Measurements from ENCODE around the gene ZNF578. TPM values are rescaled to one million over a fixed set of nuclear protein-coding genes. Genes with fewer than 3 reads are reported as not detected.

Gene ZNF578
- total and polyA plus RNA-seq, 9 of the 15 experiments (the other 6 are each of a cell fraction or from before 2014, with no cell fraction given) = 0.05 to 0.29 (median 0.15) TPM

Other genes with a start within 250 kb of the ZNF578 start
Only the 7 nearest of the 9 such genes appear.
- 10.4 and 13.1 TPM in 2 replicates for gene ZNF480, start 156.4 kb upstream of the ZNF578 start, total RNA-seq (2014; rRNA removed)
- gene ZNF480, start 156.4 kb upstream of the ZNF578 start, total RNA-seq (2014; rRNA removed; fragmentation: Illumina TruSeq; extraction: Trizol) = 31.1 and 43.3 TPM in 2 replicates
- gene ZNF480, start 156.4 kb upstream of the ZNF578 start, total RNA-seq (2015; rRNA removed; fragmentation: Illumina TruSeq; extraction: Trizol) = 17.8 and 18.7 TPM in 2 replicates
- gene ZNF480, start 156.4 kb upstream of the ZNF578 start, total RNA-seq (2021) = 21.3 and 22.3 TPM in 2 replicates
- 8.1 and 19.5 TPM in 2 replicates for gene ZNF480, start 156.4 kb upstream of the ZNF578 start, polyA plus RNA-seq (2011; rRNA removed)
- 23.1 and 30.7 TPM in 2 replicates for gene ZNF480, start 156.4 kb upstream of the ZNF578 start, polyA plus RNA-seq (2014; fragmentation: Illumina TruSeq; extraction: Trizol)
- 10 to 100 TPM; 27.4 to 29.5 TPM for gene ZNF480, start 156.4 kb upstream of the ZNF578 start, polyA plus RNA-seq (2014; fragmentation: Nextera tagmentation; extraction: Ambion mirVana)
- gene ZNF480, start 156.4 kb upstream of the ZNF578 start, polyA plus RNA-seq (2014; rRNA removed) = 12.5 and 14.2 TPM in 2 replicates
- not detected in 2 replicates for gene ZNF610, start 117.3 kb upstream of the ZNF578 start, total RNA-seq (2014; rRNA removed)
- not detected in 2 replicates for gene ZNF610, start 117.3 kb upstream of the ZNF578 start, total RNA-seq (2014; rRNA removed; fragmentation: Illumina TruSeq; extraction: Trizol)
- gene ZNF610, start 117.3 kb upstream of the ZNF578 start, total RNA-seq (2015; rRNA removed; fragmentation: Illumina TruSeq; extraction: Trizol) = not detected in 2 replicates
- not detected in 2 replicates for gene ZNF610, start 117.3 kb upstream of the ZNF578 start, total RNA-seq (2021)
- gene ZNF610, start 117.3 kb upstream of the ZNF578 start, polyA plus RNA-seq (2011; rRNA removed) = not detected in 2 replicates
- gene ZNF610, start 117.3 kb upstream of the ZNF578 start, polyA plus RNA-seq (2014; fragmentation: Illumina TruSeq; extraction: Trizol) = not detected in 2 replicates
- not detected for gene ZNF610, start 117.3 kb upstream of the ZNF578 start, polyA plus RNA-seq (2014; fragmentation: Nextera tagmentation; extraction: Ambion mirVana)
- not detected in 2 replicates for gene ZNF610, start 117.3 kb upstream of the ZNF578 start, polyA plus RNA-seq (2014; rRNA removed)
- 0.29 TPM in 1 of 2 replicates, not detected in the other for gene ZNF880, start 83.6 kb upstream of the ZNF578 start, total RNA-seq (2014; rRNA removed)
- 0.41 and 0.51 TPM in 2 replicates for gene ZNF880, start 83.6 kb upstream of the ZNF578 start, total RNA-seq (2014; rRNA removed; fragmentation: Illumina TruSeq; extraction: Trizol)
- 0.11 and 0.76 TPM in 2 replicates for gene ZNF880, start 83.6 kb upstream of the ZNF578 start, total RNA-seq (2015; rRNA removed; fragmentation: Illumina TruSeq; extraction: Trizol)
- gene ZNF880, start 83.6 kb upstream of the ZNF578 start, total RNA-seq (2021) = 0.40 and 0.47 TPM in 2 replicates
- 0.17 TPM in 1 of 2 replicates, not detected in the other for gene ZNF880, start 83.6 kb upstream of the ZNF578 start, polyA plus RNA-seq (2011; rRNA removed)
- 0.15 and 1.2 TPM in 2 replicates for gene ZNF880, start 83.6 kb upstream of the ZNF578 start, polyA plus RNA-seq (2014; fragmentation: Illumina TruSeq; extraction: Trizol)
- 1 to 10 TPM in 1 of 2 experiments, under 1 TPM in 1; 0.79 to 1.9 TPM for gene ZNF880, start 83.6 kb upstream of the ZNF578 start, polyA plus RNA-seq (2014; fragmentation: Nextera tagmentation; extraction: Ambion mirVana)
- gene ZNF880, start 83.6 kb upstream of the ZNF578 start, polyA plus RNA-seq (2014; rRNA removed) = 1.0 and 2.3 TPM in 2 replicates
- gene ZNF528, start 55.7 kb upstream of the ZNF578 start, total RNA-seq (2014; rRNA removed) = 1.5 and 2.2 TPM in 2 replicates
- 3.9 and 4.2 TPM in 2 replicates for gene ZNF528, start 55.7 kb upstream of the ZNF578 start, total RNA-seq (2014; rRNA removed; fragmentation: Illumina TruSeq; extraction: Trizol)
- gene ZNF528, start 55.7 kb upstream of the ZNF578 start, total RNA-seq (2015; rRNA removed; fragmentation: Illumina TruSeq; extraction: Trizol) = 2.4 and 2.6 TPM in 2 replicates
- 1.4 and 2.0 TPM in 2 replicates for gene ZNF528, start 55.7 kb upstream of the ZNF578 start, total RNA-seq (2021)
- 0.87 and 1.5 TPM in 2 replicates for gene ZNF528, start 55.7 kb upstream of the ZNF578 start, polyA plus RNA-seq (2011; rRNA removed)
- 2.3 and 2.6 TPM in 2 replicates for gene ZNF528, start 55.7 kb upstream of the ZNF578 start, polyA plus RNA-seq (2014; fragmentation: Illumina TruSeq; extraction: Trizol)
- 1 to 10 TPM; 1.2 to 2.4 TPM for gene ZNF528, start 55.7 kb upstream of the ZNF578 start, polyA plus RNA-seq (2014; fragmentation: Nextera tagmentation; extraction: Ambion mirVana)
- gene ZNF528, start 55.7 kb upstream of the ZNF578 start, polyA plus RNA-seq (2014; rRNA removed) = 1.6 and 2.6 TPM in 2 replicates
- 0.24 TPM in 1 of 2 replicates, not detected in the other for gene ZNF534, start 24.4 kb upstream of the ZNF578 start, total RNA-seq (2014; rRNA removed)
- 0.33 and 0.54 TPM in 2 replicates for gene ZNF534, start 24.4 kb upstream of the ZNF578 start, total RNA-seq (2014; rRNA removed; fragmentation: Illumina TruSeq; extraction: Trizol)
- 0.25 and 0.34 TPM in 2 replicates for gene ZNF534, start 24.4 kb upstream of the ZNF578 start, total RNA-seq (2015; rRNA removed; fragmentation: Illumina TruSeq; extraction: Trizol)
- 0.29 and 0.40 TPM in 2 replicates for gene ZNF534, start 24.4 kb upstream of the ZNF578 start, total RNA-seq (2021)
- 0.08 TPM in 2 replicates for gene ZNF534, start 24.4 kb upstream of the ZNF578 start, polyA plus RNA-seq (2011; rRNA removed)
- gene ZNF534, start 24.4 kb upstream of the ZNF578 start, polyA plus RNA-seq (2014; fragmentation: Illumina TruSeq; extraction: Trizol) = 0.19 and 0.46 TPM in 2 replicates
- under 1 TPM; 0.15 to 0.24 TPM for gene ZNF534, start 24.4 kb upstream of the ZNF578 start, polyA plus RNA-seq (2014; fragmentation: Nextera tagmentation; extraction: Ambion mirVana)
- gene ZNF534, start 24.4 kb upstream of the ZNF578 start, polyA plus RNA-seq (2014; rRNA removed) = 0.20 TPM in 1 of 2 replicates, not detected in the other
- gene ZNF808, start 74.1 kb downstream of the ZNF578 start, total RNA-seq (2014; rRNA removed) = 8.1 and 10.9 TPM in 2 replicates
- gene ZNF808, start 74.1 kb downstream of the ZNF578 start, total RNA-seq (2014; rRNA removed; fragmentation: Illumina TruSeq; extraction: Trizol) = 19.2 and 22.7 TPM in 2 replicates
- 12.9 and 13.0 TPM in 2 replicates for gene ZNF808, start 74.1 kb downstream of the ZNF578 start, total RNA-seq (2015; rRNA removed; fragmentation: Illumina TruSeq; extraction: Trizol)
- gene ZNF808, start 74.1 kb downstream of the ZNF578 start, total RNA-seq (2021) = 20.1 and 20.8 TPM in 2 replicates
- 14.2 and 14.8 TPM in 2 replicates for gene ZNF808, start 74.1 kb downstream of the ZNF578 start, polyA plus RNA-seq (2011; rRNA removed)
- gene ZNF808, start 74.1 kb downstream of the ZNF578 start, polyA plus RNA-seq (2014; fragmentation: Illumina TruSeq; extraction: Trizol) = 8.3 and 10.3 TPM in 2 replicates
- gene ZNF808, start 74.1 kb downstream of the ZNF578 start, polyA plus RNA-seq (2014; fragmentation: Nextera tagmentation; extraction: Ambion mirVana) = 1 to 10 TPM; 3.1 to 3.4 TPM
- 7.3 and 7.8 TPM in 2 replicates for gene ZNF808, start 74.1 kb downstream of the ZNF578 start, polyA plus RNA-seq (2014; rRNA removed)
- gene ZNF701, start 116.7 kb downstream of the ZNF578 start, total RNA-seq (2014; rRNA removed) = 8.0 and 9.1 TPM in 2 replicates
- 15.4 and 17.7 TPM in 2 replicates for gene ZNF701, start 116.7 kb downstream of the ZNF578 start, total RNA-seq (2014; rRNA removed; fragmentation: Illumina TruSeq; extraction: Trizol)
- 10.1 and 11.3 TPM in 2 replicates for gene ZNF701, start 116.7 kb downstream of the ZNF578 start, total RNA-seq (2015; rRNA removed; fragmentation: Illumina TruSeq; extraction: Trizol)
- gene ZNF701, start 116.7 kb downstream of the ZNF578 start, total RNA-seq (2021) = 12.9 and 15.2 TPM in 2 replicates
- 15.9 and 16.9 TPM in 2 replicates for gene ZNF701, start 116.7 kb downstream of the ZNF578 start, polyA plus RNA-seq (2011; rRNA removed)
- 8.7 and 9.2 TPM in 2 replicates for gene ZNF701, start 116.7 kb downstream of the ZNF578 start, polyA plus RNA-seq (2014; fragmentation: Illumina TruSeq; extraction: Trizol)
- 10 to 100 TPM in 1 of 2 experiments, 1 to 10 TPM in 1; 5.3 to 11.1 TPM for gene ZNF701, start 116.7 kb downstream of the ZNF578 start, polyA plus RNA-seq (2014; fragmentation: Nextera tagmentation; extraction: Ambion mirVana)
- 9.3 and 9.9 TPM in 2 replicates for gene ZNF701, start 116.7 kb downstream of the ZNF578 start, polyA plus RNA-seq (2014; rRNA removed)